ENCODE data around the gene ZBTB8B. TPM values are rescaled to one million over a fixed set of nuclear protein-coding genes. Genes with fewer than 3 reads are reported as not detected.

Gene ZBTB8B
- total RNA-seq, 1 experiment from 2014 or later: 0.08 TPM

- Histone ChIP-seq H3K27ac (ENCODE audit: low read length) (no peak overlapping the region), H3K4me1 (ENCODE audit: control insufficient read depth, insufficient read depth, low read length) (no peaks in the 10 kb centered on the region), H3K9me3 (ENCODE audit: control insufficient read depth, insufficient read depth, low read depth, low read length) (no peaks in the 10 kb centered on the region), H3K4me3 (ENCODE audit: low read depth in 2 of 2, low read length in 2 of 2) (no peak overlapping the region), H3K27me3 (ENCODE audit: control insufficient read depth, insufficient read depth, low read length) (no peaks in the 10 kb centered on the region; the same call in 1 of the 2 replicates), H3K36me3 (ENCODE audit: control insufficient read depth, insufficient read depth, low read length) (no peaks in the 10 kb centered on the region)
- ATAC-seq (no peak), DNase-seq (ENCODE audit: low read depth, low spot score) (no peak)
- in situ Hi-C loops (cut with HindIII; ENCODE audit: low pct_unique_long_range_greater_than_20kb, low sequenced_read_pairs): no loop called here
- BruUV-seq (replicated peaks): no TSS peak
- intact Hi-C loops (cut with micrococcal nuclease; ENCODE audit: unreplicated experiment): no loop called here
- ChIA-PET POLR2A (no interaction called here), CTCF (no interaction called here)
- TF ChIP-seq TCF7L2 (IDR thresholded peaks at IDR 0.05; ENCODE audit: low read depth, low read length): no peak
Measured at GRCh38 chr1:32491386-32491785, 26.5 kb downstream of the ZBTB8B start.

- intact Hi-C loops (cut with micrococcal nuclease; ENCODE audit: unreplicated experiment): no loop called here
- ATAC-seq (no peak), DNase-seq (ENCODE audit: low read depth, low spot score) (no peak)
- H3K9me3 ChIP-seq (ENCODE audit: control insufficient read depth, insufficient read depth, low read depth, low read length): no peaks in the 10 kb centered on the region
- no peaks in the 10 kb centered on the region; the same call in 1 of the 2 replicates for H3K27me3 ChIP-seq (ENCODE audit: control insufficient read depth, insufficient read depth, low read length)
- no TSS peak for BruUV-seq (replicated peaks)
- in situ Hi-C loops (cut with HindIII; ENCODE audit: low pct_unique_long_range_greater_than_20kb, low sequenced_read_pairs): no loop called here
- no peak overlapping the region for H3K4me3 ChIP-seq (ENCODE audit: low read depth in 2 of 2, low read length in 2 of 2)
- no peaks in the 10 kb centered on the region for H3K4me1 ChIP-seq (ENCODE audit: control insufficient read depth, insufficient read depth, low read length)
- CTCF ChIA-PET: no interaction called here
- TF ChIP-seq POLR2AphosphoS5 (IDR thresholded peaks at IDR 0.05; ENCODE audit: low read depth, low read length) (no peak), TCF7L2 (IDR thresholded peaks at IDR 0.05; ENCODE audit: low read depth, low read length) (no peak), SIN3A (IDR thresholded peaks at IDR 0.05; ENCODE audit: borderline replicate concordance, insufficient read depth, low read depth, low read length) (no peak)
- no peaks in the 10 kb centered on the region for H3K36me3 ChIP-seq (ENCODE audit: control insufficient read depth, insufficient read depth, low read length)
- POLR2A ChIA-PET: no interaction called here
- H3K27ac ChIP-seq (ENCODE audit: low read length): no peak overlapping the region
Measured at GRCh38 chr1:32494196-32494595, 29.3 kb downstream of the ZBTB8B start.

- Histone ChIP-seq H3K36me3 (ENCODE audit: control insufficient read depth, insufficient read depth, low read length) (no peaks in the 10 kb centered on the region), H3K9me3 (ENCODE audit: control insufficient read depth, insufficient read depth, low read depth, low read length) (no peaks in the 10 kb centered on the region), H3K27ac (ENCODE audit: low read length) (no peak overlapping the region), H3K4me3 (ENCODE audit: low read depth in 2 of 2, low read length in 2 of 2) (no peak overlapping the region), H3K4me1 (ENCODE audit: control insufficient read depth, insufficient read depth, low read length) (no peaks in the 10 kb centered on the region), H3K27me3 (ENCODE audit: control insufficient read depth, insufficient read depth, low read length) (no peaks in the 10 kb centered on the region)
- in situ Hi-C loops (cut with HindIII; ENCODE audit: low pct_unique_long_range_greater_than_20kb, low sequenced_read_pairs) (no loop called here), intact Hi-C loops (cut with micrococcal nuclease; ENCODE audit: unreplicated experiment) (no loop called here)
- ATAC-seq (no peak), DNase-seq (ENCODE audit: low read depth, low spot score) (no peak)
- BruUV-seq (replicated peaks): no TSS peak
- ChIA-PET CTCF (no interaction called here), POLR2A (no interaction called here)
- TF ChIP-seq TCF7L2 (IDR thresholded peaks at IDR 0.05; ENCODE audit: low read depth, low read length): no peak
- TF ChIP-seq SIN3A (IDR thresholded peaks at IDR 0.05; ENCODE audit: borderline replicate concordance, insufficient read depth, low read depth, low read length): no peak
- no peak for TF ChIP-seq REST (IDR thresholded peaks at IDR 0.05; ENCODE audit: insufficient read depth in 1 of 2, low read depth in 2 of 2, low read length in 1 of 2)
- TF ChIP-seq POLR2AphosphoS5 (IDR thresholded peaks at IDR 0.05; ENCODE audit: low read depth, low read length): no peak
- no peak for TF ChIP-seq CTCF (IDR thresholded peaks at IDR 0.05)
Measured at GRCh38 chr1:32494711-32495337, 30.0 kb downstream of the ZBTB8B start.

Data from Panc1 (cell line).